Activated naive CD8-positive, alpha-beta T cell treated with anti-CD3 and anti-CD28 coated beads for 36 hours (primary cell): ENCODE measurements around the gene CD34. TPM values are rescaled to one million over a fixed set of nuclear protein-coding genes. Genes with fewer than 3 reads are reported as not detected.

Source experiments
- DNase-seq: peaks from one replicate; pipeline ENCODE4 v3.0.0; 2021
- H3K27ac Mint-ChIP-seq: one replicate; pipeline ENCODE4 v1.8.0; 2022; ENCODE audit warnings: mild to moderate bottlenecking, moderate library complexity, mixed read lengths
- H3K27me3 Mint-ChIP-seq: one replicate; pipeline ENCODE4 v1.8.0; 2022; ENCODE audit warnings: mild to moderate bottlenecking, mixed read lengths
- H3K36me3 Mint-ChIP-seq: one replicate; pipeline ENCODE4 v1.8.0; 2021; ENCODE audit warnings: mild to moderate bottlenecking, mixed read lengths
- H3K4me1 Mint-ChIP-seq: one replicate; pipeline ENCODE4 v1.8.0; 2021; ENCODE audit warnings: mixed read lengths
- H3K4me3 Mint-ChIP-seq: one replicate; pipeline ENCODE4 v1.8.0; 2022; ENCODE audit warnings: mild to moderate bottlenecking, moderate library complexity, mixed read lengths
- H3K9me3 Mint-ChIP-seq: one replicate; pipeline ENCODE4 v1.8.0; 2022; ENCODE audit warnings: mixed read lengths
- total RNA-seq, 2 experiments: library from RNA; stranded (reverse); gene quantifications; one replicate each; pipeline ENCODE4 v1.2.3, GENCODE V29; 2021

CD34 gene
- total RNA-seq, 2 experiments from 2014 or later = 0.02 TPM; not detected in 1

DNA sequence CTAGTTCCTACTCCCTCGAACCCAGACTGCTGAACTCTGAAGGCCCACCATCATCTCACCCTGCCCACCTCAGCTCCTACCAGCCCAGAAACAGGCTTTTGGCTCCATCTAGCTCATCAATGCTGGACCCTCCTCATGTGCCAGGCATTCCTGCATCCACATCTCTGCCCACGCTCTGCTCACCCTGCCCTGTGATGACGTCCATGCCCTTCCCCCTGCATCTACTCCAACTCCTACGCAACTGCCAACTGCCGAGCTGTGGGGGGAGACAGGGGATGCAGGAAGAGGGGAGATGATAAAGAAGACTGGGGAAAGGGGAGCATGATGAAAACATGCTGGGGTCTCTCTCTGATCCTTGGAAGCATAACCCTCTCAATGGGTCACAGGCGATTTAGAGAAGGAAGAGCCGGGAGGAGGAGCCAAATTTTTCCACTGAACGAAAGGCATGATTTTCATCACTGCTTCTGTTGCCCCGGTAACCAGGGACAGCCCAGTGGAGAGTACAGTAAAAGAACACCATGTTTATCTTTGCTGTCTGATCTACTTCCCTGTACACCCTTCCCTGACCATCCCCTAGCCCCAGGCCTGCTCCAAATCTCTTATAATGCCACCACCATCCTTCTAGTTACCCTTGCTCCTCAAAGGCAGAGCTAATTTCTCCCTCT is 44.3 kb downstream of the CD34 start:
- no peaks in the 10 kb centered on the region for H3K27me3 Mint-ChIP-seq

DNA sequence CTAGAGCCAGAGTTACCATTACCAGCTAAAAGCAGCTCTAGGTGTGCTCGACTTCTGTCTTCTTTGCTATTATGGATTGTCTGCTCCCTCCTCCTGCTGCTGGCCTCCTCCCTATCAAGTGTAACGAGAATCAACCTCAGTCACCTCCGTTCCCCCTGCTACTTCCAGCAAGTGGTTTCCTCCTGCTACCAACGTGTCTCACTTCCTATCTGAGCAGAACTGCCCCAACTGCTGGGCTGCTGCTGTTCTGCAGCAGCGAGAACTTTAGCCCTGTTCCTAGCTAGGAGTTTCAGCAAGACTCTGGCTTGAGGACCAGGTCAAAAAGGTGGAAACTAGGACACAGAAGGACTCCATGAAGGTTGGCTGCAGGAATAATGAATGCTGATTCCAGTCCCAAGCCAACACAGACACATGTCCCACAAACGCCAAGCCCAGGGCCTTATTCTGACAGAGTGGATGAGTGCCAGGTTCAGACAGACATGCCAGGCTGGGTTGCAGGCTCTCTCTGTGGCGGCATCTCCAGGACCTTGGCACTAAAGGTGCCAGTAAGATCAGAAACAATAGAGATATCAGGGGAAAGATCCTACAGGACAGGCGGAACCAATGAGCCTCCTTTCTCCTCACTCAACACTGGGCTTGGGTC is 46.9 kb downstream of the CD34 start:
- peaks cover 54% of the 10 kb centered on the region for H3K4me1 Mint-ChIP-seq
- H3K9me3 Mint-ChIP-seq = no peaks in the 10 kb centered on the region
- peak; percentile 46 for DNase-seq
- peaks cover 40% of the 10 kb centered on the region for H3K36me3 Mint-ChIP-seq
- H3K4me3 Mint-ChIP-seq = peak overlapping the region; percentile 42
- H3K27ac Mint-ChIP-seq = peak overlapping the region; percentile 78
- H3K27me3 Mint-ChIP-seq = no peaks in the 10 kb centered on the region

More for the DNA sequence above, 44.3 kb downstream of the CD34 start:
- Mint-ChIP-seq H3K27ac (peak overlapping the region; percentile 84), H3K36me3 (peaks cover 40% of the 10 kb centered on the region), H3K9me3 (no peaks in the 10 kb centered on the region), H3K4me1 (peaks cover 74% of the 10 kb centered on the region), H3K4me3 (peak overlapping the region; percentile 92)
- DNase-seq = peak; percentile 42

DNA sequence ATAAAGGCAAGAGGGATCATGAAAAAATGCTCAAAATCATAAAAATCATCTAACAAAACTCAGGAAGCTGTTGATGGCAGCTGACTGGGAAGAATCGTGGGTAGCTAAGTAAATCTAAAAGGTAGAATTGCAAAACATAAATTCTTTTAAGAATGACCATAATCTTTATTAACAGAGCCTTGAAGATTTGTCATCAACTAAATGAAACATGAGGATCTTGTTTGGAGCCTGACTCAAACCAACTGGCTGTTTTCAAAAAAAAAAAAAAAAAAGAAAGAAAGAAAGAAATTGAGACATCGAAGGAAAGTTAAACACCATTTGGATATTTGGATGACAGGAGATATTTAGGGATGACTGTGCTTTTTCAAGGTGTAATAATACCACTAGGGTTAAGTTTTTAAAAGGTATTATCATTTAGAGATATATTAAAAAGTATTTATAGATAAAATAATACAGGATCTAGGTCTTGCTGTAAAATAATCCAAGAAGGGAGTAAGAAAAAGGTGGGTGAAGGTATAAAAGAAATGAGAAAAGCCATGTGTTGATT is 48.6 kb downstream of the CD34 start:
- Mint-ChIP-seq H3K36me3 (peaks cover 42% of the 10 kb centered on the region), H3K27me3 (no peaks in the 10 kb centered on the region), H3K4me3 (peak overlapping the region; percentile 33), H3K27ac (peak overlapping the region; percentile 88), H3K9me3 (no peaks in the 10 kb centered on the region), H3K4me1 (peaks cover 57% of the 10 kb centered on the region)
- DNase-seq = no peak

DNA sequence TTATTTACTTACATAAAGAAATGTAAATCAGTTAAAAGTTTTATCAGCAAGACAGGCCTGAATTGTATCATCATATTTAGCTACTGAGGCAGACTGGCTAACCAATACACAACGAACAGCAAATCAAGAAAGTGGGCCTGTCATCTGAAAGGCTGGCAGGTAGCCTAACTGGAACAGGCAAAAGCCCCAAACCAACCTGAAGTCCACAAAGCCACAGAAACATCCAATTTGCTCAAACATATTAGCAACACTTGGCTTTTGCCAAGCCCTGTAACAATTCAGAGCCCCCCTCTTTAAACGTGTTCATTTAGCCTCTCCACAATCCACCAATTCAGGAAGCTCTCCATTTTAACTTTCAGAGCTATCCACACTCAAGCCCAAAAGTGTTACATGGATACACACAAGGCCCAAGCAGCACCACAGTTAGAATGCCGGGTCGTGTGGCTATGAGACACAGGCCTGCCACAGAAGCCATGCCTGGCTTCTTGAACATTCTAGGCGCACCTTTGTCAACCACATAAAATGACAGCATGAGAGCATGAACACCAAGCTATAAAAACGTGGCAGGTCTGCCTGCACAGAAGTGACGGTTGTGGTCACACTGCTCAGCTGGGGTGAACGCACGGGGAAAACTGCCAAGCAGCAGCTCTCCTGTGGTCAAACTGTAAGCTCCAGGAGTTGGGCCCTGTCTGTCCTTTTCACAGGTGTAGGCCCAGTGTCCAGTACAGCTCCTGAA is 49.3 kb downstream of the CD34 start:
- DNase-seq = peak; percentile 41

DNA sequence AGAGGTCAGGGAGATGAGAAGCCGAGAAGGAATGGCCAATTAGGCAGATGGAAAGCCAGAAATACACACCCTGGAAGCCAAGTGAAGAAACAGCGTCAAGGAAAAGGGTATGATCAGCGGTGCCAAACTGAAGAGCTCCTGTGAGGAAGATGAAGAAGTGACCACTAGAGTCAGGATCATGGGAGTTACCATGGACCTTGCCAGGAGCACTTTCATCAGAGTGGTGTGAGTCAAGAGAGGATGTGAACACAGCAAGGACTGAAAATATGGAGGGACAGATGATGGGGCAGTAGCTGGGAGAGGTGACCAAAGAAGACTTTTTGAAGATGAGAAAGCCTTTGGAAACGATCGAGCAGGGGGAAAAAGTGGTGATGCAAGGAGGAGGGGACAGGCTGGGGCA is 50.4 kb downstream of the CD34 start:
- Mint-ChIP-seq H3K9me3 (no peaks in the 10 kb centered on the region), H3K27me3 (no peaks in the 10 kb centered on the region), H3K27ac (no peak overlapping the region)

More for the DNA sequence above, 49.3 kb downstream of the CD34 start:
- Mint-ChIP-seq H3K4me3 (peak overlapping the region; percentile 33), H3K9me3 (no peaks in the 10 kb centered on the region), H3K27me3 (no peaks in the 10 kb centered on the region), H3K27ac (peak overlapping the region; percentile 88), H3K36me3 (peaks cover 36% of the 10 kb centered on the region), H3K4me1 (peaks cover 55% of the 10 kb centered on the region)

DNA sequence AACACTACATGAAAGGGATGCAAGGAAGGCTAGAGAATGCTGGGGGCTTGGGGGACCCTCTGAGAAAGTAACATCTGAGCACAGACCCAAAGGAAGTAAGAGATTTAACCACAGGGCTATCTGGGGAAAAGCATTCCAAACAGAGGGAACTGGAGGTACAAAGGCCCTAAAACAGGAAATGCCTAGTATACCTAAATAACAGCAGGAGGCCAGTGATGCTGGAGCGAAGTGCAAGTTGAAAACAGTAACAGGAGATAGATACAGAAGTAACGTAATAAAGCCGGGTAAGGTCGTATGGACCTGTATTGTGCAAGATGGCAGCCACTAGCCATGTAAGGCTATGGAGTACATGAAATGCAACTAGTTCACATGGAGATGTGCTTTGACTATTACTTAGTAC is 52.1 kb downstream of the CD34 start:
- no peaks in the 10 kb centered on the region for H3K9me3 Mint-ChIP-seq
- peaks cover 48% of the 10 kb centered on the region for H3K4me1 Mint-ChIP-seq
- no peaks in the 10 kb centered on the region for H3K27me3 Mint-ChIP-seq
- no peak for DNase-seq
- H3K27ac Mint-ChIP-seq = no peak overlapping the region
- H3K36me3 Mint-ChIP-seq = peaks cover 28% of the 10 kb centered on the region
- no peak overlapping the region for H3K4me3 Mint-ChIP-seq

More for the DNA sequence above, 50.4 kb downstream of the CD34 start:
- no peak for DNase-seq
- peaks cover 55% of the 10 kb centered on the region for H3K4me1 Mint-ChIP-seq
- H3K4me3 Mint-ChIP-seq = no peak overlapping the region
- peaks cover 30% of the 10 kb centered on the region for H3K36me3 Mint-ChIP-seq

DNA sequence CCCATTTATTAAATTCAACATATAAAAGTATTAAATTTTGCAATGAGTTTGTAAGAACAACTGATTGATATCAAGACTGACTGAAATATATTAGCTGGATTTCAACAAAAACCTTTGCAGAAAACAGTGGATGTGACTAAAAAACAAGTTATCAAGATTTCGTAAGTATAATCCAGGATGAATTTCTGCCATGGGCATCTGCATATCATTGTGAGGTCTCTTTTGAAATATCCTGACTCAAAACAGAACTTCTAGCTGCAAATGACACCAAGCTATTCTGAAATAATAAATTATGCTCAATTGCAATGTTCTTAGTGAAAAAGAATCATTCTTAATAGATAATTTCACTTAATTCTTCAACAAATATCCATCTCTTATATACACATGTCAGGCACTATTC is 52.6 kb downstream of the CD34 start:
- H3K27ac Mint-ChIP-seq = no peak overlapping the region
- peaks cover 26% of the 10 kb centered on the region for H3K36me3 Mint-ChIP-seq
- no peak overlapping the region for H3K4me3 Mint-ChIP-seq
- no peak for DNase-seq
- peaks cover 48% of the 10 kb centered on the region for H3K4me1 Mint-ChIP-seq
- no peaks in the 10 kb centered on the region for H3K9me3 Mint-ChIP-seq
- H3K27me3 Mint-ChIP-seq = no peaks in the 10 kb centered on the region

DNA sequence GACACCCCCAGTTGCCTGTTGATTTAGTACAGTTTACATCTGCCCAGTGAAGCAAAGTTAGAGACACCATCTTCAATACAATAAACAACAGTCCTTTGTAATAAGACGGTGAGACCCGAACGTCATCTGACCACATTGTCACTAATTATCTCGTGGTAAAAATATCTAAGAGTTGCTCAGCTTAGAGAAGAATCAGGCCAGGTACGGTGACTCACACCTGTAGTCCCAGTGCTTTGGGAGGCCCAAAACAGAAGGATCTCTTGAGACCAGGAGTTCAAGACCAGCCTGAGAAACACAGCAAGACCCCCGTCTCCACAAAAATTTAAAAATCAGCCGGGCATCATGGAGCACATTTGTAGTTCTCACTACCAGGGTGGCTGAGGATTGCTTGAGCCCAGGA is 53.5 kb downstream of the CD34 start:
- H3K27me3 Mint-ChIP-seq = no peaks in the 10 kb centered on the region
- no peak for DNase-seq
- H3K4me3 Mint-ChIP-seq = no peak overlapping the region
- H3K9me3 Mint-ChIP-seq = no peaks in the 10 kb centered on the region
- H3K27ac Mint-ChIP-seq = no peak overlapping the region
- peaks cover 48% of the 10 kb centered on the region for H3K4me1 Mint-ChIP-seq
- peaks cover 24% of the 10 kb centered on the region for H3K36me3 Mint-ChIP-seq

DNA sequence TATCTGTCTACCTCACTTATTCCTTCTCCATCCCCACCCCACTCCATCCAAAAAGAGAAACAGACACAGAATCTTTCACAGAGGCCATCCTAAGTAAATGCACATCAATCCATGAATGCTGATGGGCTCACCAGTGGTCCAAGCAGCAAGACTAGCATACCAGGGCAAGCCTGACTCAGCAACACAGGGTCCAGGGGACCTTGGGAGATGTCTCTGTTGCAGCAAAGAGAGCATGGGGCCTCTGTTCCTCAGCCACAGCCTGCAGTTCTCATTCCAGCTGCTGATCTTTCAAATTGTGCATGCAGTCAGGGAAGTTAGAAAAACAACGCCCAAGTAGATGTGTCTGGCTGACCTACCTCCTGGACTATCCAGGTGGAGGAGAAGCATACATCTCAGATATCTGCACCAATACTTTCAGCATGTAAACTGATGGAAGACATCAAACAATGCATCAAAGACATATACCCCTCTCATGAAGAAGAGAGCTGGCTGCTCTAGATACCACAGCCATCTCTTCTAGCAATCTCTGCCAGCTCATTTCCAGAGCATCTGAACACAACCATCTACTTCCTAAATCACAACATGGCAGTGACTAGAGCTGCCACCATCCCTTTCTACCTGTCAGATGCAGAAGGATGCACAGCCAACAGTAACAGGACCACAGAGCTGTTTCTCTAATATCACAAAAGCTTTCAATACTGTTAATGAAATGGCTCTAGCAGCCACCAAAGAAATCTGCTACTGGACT is 54.5 kb downstream of the CD34 start:
- no peaks in the 10 kb centered on the region for H3K9me3 Mint-ChIP-seq
- no peak overlapping the region for H3K27ac Mint-ChIP-seq
- peaks cover 43% of the 10 kb centered on the region for H3K4me1 Mint-ChIP-seq

DNA sequence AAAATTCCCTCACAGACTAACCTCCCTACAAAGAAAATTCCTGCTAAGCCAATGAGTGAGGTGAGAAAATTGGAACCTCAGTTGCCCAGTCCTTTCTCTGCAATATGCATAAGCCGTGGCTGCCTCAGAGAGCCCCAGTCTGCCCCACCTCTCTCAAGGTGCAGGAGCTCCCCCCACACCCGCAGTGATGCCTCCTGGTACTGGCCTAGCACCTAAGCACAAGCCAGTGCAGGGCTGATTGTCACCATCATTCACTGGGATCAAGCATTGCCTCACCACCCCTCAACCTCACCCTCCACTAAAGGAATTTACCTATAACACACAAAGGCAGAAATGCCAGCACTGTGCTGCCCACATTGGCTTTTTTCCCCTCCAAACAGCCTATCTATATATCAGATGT is 56.9 kb downstream of the CD34 start:
- no peak overlapping the region for H3K27ac Mint-ChIP-seq
- no peak for DNase-seq
- peaks cover 29% of the 10 kb centered on the region for H3K36me3 Mint-ChIP-seq

More for the DNA sequence above, 54.5 kb downstream of the CD34 start:
- H3K36me3 Mint-ChIP-seq = peaks cover 18% of the 10 kb centered on the region
- no peak for DNase-seq
- H3K27me3 Mint-ChIP-seq = no peaks in the 10 kb centered on the region
- no peak overlapping the region for H3K4me3 Mint-ChIP-seq

DNA sequence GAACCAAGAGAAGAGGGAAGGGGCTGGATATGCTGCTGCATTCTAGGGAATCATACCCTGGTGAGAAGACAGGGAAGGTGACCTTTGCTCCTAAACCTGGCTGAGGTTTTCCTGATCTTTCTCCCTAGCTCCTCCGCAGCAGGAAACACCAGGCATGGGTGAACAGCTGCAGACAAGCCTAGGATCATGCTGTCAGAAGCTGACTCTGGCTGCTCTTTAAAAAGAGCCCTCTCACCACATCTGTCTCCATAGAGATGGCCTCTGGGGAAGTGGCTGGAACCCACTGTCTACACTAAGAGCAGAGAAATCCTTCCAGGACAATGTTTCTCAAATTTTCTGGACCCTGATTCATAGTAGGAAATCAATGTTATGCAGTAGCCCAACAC is 57.6 kb downstream of the CD34 start:
- Mint-ChIP-seq H3K4me1 (peaks cover 64% of the 10 kb centered on the region), H3K27ac (no peak overlapping the region), H3K4me3 (no peak overlapping the region), H3K36me3 (peaks cover 31% of the 10 kb centered on the region), H3K27me3 (no peaks in the 10 kb centered on the region), H3K9me3 (no peaks in the 10 kb centered on the region)
- DNase-seq = no peak

More for the DNA sequence above, 56.9 kb downstream of the CD34 start:
- Mint-ChIP-seq H3K4me3 (no peak overlapping the region), H3K9me3 (no peaks in the 10 kb centered on the region), H3K27me3 (no peaks in the 10 kb centered on the region), H3K4me1 (peaks cover 59% of the 10 kb centered on the region)

DNA sequence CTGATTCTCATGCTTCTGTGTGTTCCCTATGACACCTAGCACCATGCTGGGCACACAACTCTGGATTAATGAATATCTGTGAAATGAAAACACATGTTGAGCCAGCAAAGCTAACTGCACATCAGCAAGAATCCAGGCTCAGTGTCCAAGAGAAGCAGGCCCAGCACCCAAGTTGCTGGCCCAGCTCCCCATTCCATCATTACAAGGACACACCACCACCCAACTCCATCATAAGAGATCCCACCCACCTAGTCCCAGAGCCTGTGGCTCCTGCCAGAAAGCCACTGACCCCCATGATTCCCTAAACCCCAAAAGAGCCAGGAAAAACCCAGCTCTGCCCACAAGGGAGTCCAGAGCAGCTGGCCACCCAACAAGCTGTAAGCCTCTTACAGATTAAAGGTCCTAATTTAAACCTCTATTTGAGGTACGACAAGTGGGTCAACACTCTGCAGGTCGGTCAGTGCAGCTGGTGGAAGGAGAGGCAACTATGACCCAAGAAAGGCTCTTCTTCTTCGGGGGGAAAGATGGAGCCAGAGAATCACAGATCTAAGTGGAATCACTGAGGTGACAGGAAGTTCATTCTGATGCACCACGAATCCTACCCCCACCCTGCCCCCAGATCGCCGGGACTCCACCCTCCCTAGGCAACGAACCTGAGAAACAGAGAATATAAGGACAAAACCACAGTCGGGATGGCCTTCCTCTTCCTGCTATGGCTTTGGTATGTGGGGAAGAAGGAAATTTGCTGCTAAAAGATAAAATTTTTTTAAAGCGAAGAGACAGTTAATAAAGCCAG is 58.2 kb downstream of the CD34 start:
- peaks cover 37% of the 10 kb centered on the region for H3K36me3 Mint-ChIP-seq
- no peak overlapping the region for H3K27ac Mint-ChIP-seq
- no peak overlapping the region for H3K4me3 Mint-ChIP-seq
- no peak for DNase-seq
- H3K4me1 Mint-ChIP-seq = peaks cover 70% of the 10 kb centered on the region
- no peaks in the 10 kb centered on the region for H3K9me3 Mint-ChIP-seq
- H3K27me3 Mint-ChIP-seq = no peaks in the 10 kb centered on the region

DNA sequence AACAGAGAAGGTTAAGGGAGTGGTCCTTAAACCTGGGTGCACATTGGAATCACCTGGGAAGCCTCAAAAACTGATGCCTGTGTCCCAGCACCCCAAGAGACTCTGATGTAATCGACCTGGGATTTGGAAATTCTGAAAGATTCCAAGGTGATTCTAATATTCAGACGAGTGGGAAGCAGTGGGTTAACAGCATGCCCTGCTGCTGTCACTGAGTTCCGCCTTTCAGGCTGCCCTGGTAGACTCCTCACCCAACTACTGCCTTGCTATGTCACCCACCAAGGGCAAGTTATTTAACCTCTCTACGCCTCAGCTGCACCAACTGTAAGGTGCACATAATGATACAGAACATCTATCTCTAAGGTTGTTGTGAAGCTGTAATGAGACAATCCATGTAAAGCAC is 59.2 kb downstream of the CD34 start:
- Mint-ChIP-seq H3K27ac (no peak overlapping the region), H3K9me3 (no peaks in the 10 kb centered on the region), H3K36me3 (peaks cover 39% of the 10 kb centered on the region), H3K27me3 (no peaks in the 10 kb centered on the region), H3K4me3 (no peak overlapping the region), H3K4me1 (peaks cover 67% of the 10 kb centered on the region)
- no peak for DNase-seq
